ENCODE measurements around the gene NABP2.

DNA sequence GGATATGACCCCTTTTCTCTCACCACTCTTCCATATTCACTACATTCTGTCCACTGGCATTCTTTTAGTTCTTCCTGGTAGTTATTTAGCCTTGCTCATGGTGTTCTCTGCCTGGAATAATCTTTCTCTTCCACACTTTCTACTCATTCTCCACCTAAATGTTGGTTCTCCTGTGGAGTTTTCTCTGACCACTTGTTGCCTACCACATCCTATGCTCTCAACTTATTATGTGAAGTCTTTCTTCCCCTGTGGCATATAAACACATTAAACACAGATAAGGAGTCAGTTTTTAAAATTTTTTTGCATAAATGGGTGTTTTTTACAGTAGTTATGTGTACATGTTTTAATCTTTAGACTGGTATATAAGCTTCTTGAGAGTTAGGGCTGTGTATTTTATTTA lies 31.6 kb upstream of the NABP2 start:
- TF ChIP-seq ZNF8 (CRISPR knock-in tag; IDR thresholded peaks at IDR 0.05) (no peak), PPARA (CRISPR knock-in tag; IDR thresholded peaks at IDR 0.05; ENCODE audit: borderline replicate concordance) (no peak), ZFP30 (CRISPR knock-in tag; IDR thresholded peaks at IDR 0.05) (no peak), CSDC2 (CRISPR knock-in tag; IDR thresholded peaks at IDR 0.05) (no peak)
- TF ChIP-seq, protein P1, sequence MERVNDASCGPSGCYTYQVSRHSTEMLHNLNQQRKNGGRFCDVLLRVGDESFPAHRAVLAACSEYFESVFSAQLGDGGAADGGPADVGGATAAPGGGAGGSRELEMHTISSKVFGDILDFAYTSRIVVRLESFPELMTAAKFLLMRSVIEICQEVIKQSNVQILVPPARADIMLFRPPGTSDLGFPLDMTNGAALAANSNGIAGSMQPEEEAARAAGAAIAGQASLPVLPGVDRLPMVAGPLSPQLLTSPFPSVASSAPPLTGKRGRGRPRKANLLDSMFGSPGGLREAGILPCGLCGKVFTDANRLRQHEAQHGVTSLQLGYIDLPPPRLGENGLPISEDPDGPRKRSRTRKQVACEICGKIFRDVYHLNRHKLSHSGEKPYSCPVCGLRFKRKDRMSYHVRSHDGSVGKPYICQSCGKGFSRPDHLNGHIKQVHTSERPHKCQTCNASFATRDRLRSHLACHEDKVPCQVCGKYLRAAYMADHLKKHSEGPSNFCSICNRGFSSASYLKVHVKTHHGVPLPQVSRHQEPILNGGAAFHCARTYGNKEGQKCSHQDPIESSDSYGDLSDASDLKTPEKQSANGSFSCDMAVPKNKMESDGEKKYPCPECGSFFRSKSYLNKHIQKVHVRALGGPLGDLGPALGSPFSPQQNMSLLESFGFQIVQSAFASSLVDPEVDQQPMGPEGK (CRISPR knock-in tag; IDR thresholded peaks at IDR 0.05; ENCODE audit: borderline replicate concordance): no peak
- TF ChIP-seq, protein P2, sequence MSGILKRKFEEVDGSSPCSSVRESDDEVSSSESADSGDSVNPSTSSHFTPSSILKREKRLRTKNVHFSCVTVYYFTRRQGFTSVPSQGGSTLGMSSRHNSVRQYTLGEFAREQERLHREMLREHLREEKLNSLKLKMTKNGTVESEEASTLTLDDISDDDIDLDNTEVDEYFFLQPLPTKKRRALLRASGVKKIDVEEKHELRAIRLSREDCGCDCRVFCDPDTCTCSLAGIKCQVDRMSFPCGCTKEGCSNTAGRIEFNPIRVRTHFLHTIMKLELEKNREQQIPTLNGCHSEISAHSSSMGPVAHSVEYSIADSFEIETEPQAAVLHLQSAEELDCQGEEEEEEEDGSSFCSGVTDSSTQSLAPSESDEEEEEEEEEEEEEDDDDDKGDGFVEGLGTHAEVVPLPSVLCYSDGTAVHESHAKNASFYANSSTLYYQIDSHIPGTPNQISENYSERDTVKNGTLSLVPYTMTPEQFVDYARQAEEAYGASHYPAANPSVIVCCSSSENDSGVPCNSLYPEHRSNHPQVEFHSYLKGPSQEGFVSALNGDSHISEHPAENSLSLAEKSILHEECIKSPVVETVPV (CRISPR knock-in tag; IDR thresholded peaks at IDR 0.05): no peak
